Neutrophil (primary cell): ENCODE results near the gene SUCLG1.

ENCODE experiments used
- H3K27ac ChIP-seq: fragments of 200-600 bp; sonication (generic); 2 replicates; pipeline ENCODE4 v1.5.1; 2016; ENCODE audit warnings: mild to moderate bottlenecking, moderate library complexity
- H3K27me3 ChIP-seq: fragments of 200-600 bp; sonication (generic); 2 replicates; pipeline ENCODE4 v1.6.0; 2016; ENCODE audit warnings: mild to moderate bottlenecking
- H3K36me3 ChIP-seq: fragments of 200-600 bp; sonication (generic); 2 replicates; pipeline ENCODE4 v1.5.1; 2017
- H3K4me1 ChIP-seq, 2 experiments: fragments of 200-600 bp in 1 of 2; sonication (generic) in 1 of 2; 1 replicate in 1 of 2; 2 replicates in 1 of 2; pipeline versions ENCODE4 v1.5.1 to v1.6.1; 2013 to 2016; ENCODE audit warnings: low read depth in 1 of 2, low read length in 1 of 2, mild to moderate bottlenecking in 1 of 2, moderate library complexity in 1 of 2; ENCODE audit not compliant: control insufficient read depth in 1 of 2, insufficient read depth in 1 of 2
- H3K4me3 ChIP-seq, 2 experiments: fragments of 200-600 bp in 1 of 2; sonication (generic) in 1 of 2; 1 replicate in 1 of 2; 2 replicates in 1 of 2; pipeline ENCODE4 v1.5.1; 2013 to 2016; ENCODE audit warnings: low read depth in 1 of 2, low read length in 1 of 2, mild to moderate bottlenecking in 1 of 2, moderate library complexity in 1 of 2
- H3K9me3 ChIP-seq: fragments of 200-600 bp; sonication (generic); 2 replicates; pipeline ENCODE4 v1.5.1; 2016
- CTCF ChIP-seq: fragments of 200-600 bp; sonication (generic); IDR thresholded peaks from 2 replicates; pipeline ENCODE4 v1.5.1; 2016; ENCODE audit warnings: antibody characterized with exemption

Gene SUCLG1

GRCh38 chr2:84449711-84450110 lies 9.4 kb downstream of the SUCLG1 start:
- Histone ChIP-seq H3K4me3 (no peak overlapping the region), H3K9me3 (no peaks in the 10 kb centered on the region), H3K27ac (peak overlapping the region; percentile 80), H3K4me1 (peaks cover 51 to 62% of the 10 kb centered on the region in 2 experiments), H3K36me3 (peaks cover 15% of the 10 kb centered on the region), H3K27me3 (no peaks in the 10 kb centered on the region)
- TF ChIP-seq CTCF, result no peak

DNA sequence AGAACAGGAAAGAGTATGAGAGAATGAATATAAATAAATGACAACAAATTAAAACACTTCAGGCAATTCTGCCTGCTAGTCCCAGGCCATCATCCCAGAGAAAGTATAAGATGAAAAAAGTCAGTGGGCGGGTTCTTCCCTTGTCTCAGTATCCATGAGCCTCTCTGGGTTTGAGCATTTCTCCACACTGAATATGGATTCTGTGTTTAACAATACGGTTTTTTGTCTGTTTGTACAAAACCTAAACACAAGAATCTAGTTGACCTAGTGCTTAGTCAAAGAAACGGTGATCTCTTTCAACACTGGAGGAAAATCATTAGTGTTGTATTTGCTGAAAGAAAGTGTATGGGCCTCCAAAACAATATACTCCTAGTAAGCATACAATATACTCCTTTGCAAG lies 10.0 kb downstream of the SUCLG1 start:
- Histone ChIP-seq H3K4me1 (peaks cover 51 to 59% of the 10 kb centered on the region in 2 experiments), H3K9me3 (no peaks in the 10 kb centered on the region), H3K27me3 (no peaks in the 10 kb centered on the region), H3K27ac (no peak overlapping the region), H3K4me3 (no peak overlapping the region), H3K36me3 (peaks cover 21% of the 10 kb centered on the region)
- no peak for TF ChIP-seq CTCF

DNA sequence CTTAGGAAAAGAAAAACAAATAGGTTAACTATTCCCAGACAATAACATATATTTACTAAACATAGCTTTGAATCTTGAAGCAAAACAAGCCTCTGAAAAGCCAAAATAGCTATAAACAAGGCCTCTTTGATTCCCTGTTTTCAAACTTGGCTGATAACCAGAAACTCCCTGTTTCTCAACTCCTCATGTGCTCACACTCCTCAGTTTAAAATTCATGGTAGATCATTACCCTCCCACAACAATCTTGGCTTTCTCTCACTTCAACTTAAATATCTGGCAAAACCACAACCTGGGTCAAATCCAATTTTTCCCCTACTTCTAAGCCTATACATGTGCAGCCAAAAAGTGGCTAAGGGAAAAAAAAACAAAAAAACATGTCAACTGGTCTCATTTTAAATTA lies 15.6 kb downstream of the SUCLG1 start:
- Histone ChIP-seq H3K4me1 (peaks cover 9 to 32% of the 10 kb centered on the region in 2 experiments), H3K9me3 (no peaks in the 10 kb centered on the region), H3K27ac (peak overlapping the region; percentile 72), H3K36me3 (peaks cover 66% of the 10 kb centered on the region), H3K4me3 (no peak overlapping the region), H3K27me3 (no peaks in the 10 kb centered on the region)
- no peak for TF ChIP-seq CTCF

DNA sequence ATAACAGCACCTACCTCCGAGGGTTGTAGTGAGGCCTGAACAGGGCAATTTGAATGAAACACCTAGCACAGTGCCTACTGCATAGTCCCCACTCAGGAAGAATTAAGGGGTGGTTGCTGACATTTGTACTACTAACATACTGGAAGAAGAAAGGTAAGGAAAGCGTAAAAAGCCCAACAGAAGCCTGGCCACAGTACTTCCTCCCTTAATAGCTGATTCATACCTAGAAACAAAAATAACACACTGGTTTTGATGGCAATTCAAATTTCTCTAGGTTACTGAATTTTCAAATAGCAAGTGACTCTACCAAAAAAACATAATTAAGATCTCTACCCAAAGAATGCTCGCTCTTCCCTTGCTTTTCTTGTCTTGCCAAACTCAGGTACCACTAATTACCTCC lies 16.2 kb downstream of the SUCLG1 start:
- Histone ChIP-seq H3K27ac (peak overlapping the region; percentile 72), H3K4me3 (no peak overlapping the region), H3K36me3 (peaks cover 72% of the 10 kb centered on the region), H3K27me3 (no peaks in the 10 kb centered on the region), H3K9me3 (no peaks in the 10 kb centered on the region), H3K4me1 (peaks cover 9 to 29% of the 10 kb centered on the region in 2 experiments)
- no peak for TF ChIP-seq CTCF

- no peak overlapping the region for H3K4me3 ChIP-seq
- no peaks in the 10 kb centered on the region for H3K9me3 ChIP-seq
- no peak overlapping the region for H3K27ac ChIP-seq
- no peaks in the 10 kb centered on the region for H3K27me3 ChIP-seq
- H3K36me3 ChIP-seq, result peaks cover 85% of the 10 kb centered on the region
- H3K4me1 ChIP-seq, result peaks cover 2 to 15% of the 10 kb centered on the region in 2 experiments
- TF ChIP-seq CTCF, result no peak
Observed at GRCh38 chr2:84441505-84441904, 17.6 kb downstream of the SUCLG1 start.

- peaks cover 0 to 13% of the 10 kb centered on the region in 2 experiments for H3K4me1 ChIP-seq
Observed at GRCh38 chr2:84441036-84441435, 18.0 kb downstream of the SUCLG1 start.

More at GRCh38 chr2:84441036-84441435, 18.0 kb downstream of the SUCLG1 start:
- no peak overlapping the region for H3K4me3 ChIP-seq
- H3K27me3 ChIP-seq, result no peaks in the 10 kb centered on the region
- H3K27ac ChIP-seq, result no peak overlapping the region
- no peak for TF ChIP-seq CTCF
- no peaks in the 10 kb centered on the region for H3K9me3 ChIP-seq
- H3K36me3 ChIP-seq, result peaks cover 87% of the 10 kb centered on the region
